ENCODE measurements around the gene CCDC28A. TPM values are rescaled to one million over a fixed set of nuclear protein-coding genes. Genes with fewer than 3 reads are reported as not detected.

Gene CCDC28A
- total RNA-seq, 4 donors from 2014 or later, result 7.9 to 28.9 (median 15.3) TPM

GRCh38 chr6:138803331-138803730 lies 29.8 kb downstream of the CCDC28A start:
- Histone ChIP-seq H3K9me3 (no peaks in the 10 kb centered on the region), H3K27me3 (no peaks in the 10 kb centered on the region), H3K4me3 (no peak overlapping the region), H3K4me1 (no peaks in the 10 kb centered on the region), H3K36me3 (no peaks in the 10 kb centered on the region), H3K27ac (no peak overlapping the region)
- intact Hi-C loops (cut with DNase I; ENCODE audit: low total_unique reads), result no loop called here
- DNase-seq, result no peak
- TF ChIP-seq CTCF (IDR thresholded peaks at IDR 0.05) (no peak), POLR2A (IDR thresholded peaks at IDR 0.05) (no peak)

- Histone ChIP-seq H3K36me3 (no peaks in the 10 kb centered on the region), H3K27me3 (no peaks in the 10 kb centered on the region), H3K4me3 (no peak overlapping the region), H3K9me3 (no peaks in the 10 kb centered on the region), H3K27ac (no peak overlapping the region), H3K4me1 (no peaks in the 10 kb centered on the region)
- intact Hi-C loops (cut with DNase I; ENCODE audit: low total_unique reads), result no loop called here
- DNase-seq, result no peak
- TF ChIP-seq POLR2A (IDR thresholded peaks at IDR 0.05), result no peak
- no peak for TF ChIP-seq CTCF (IDR thresholded peaks at IDR 0.05)
Observed at GRCh38 chr6:138803861-138804260, 30.3 kb downstream of the CCDC28A start.

- Histone ChIP-seq H3K9me3 (no peaks in the 10 kb centered on the region), H3K36me3 (no peaks in the 10 kb centered on the region), H3K4me1 (no peaks in the 10 kb centered on the region), H3K27ac (no peak overlapping the region), H3K27me3 (no peaks in the 10 kb centered on the region), H3K4me3 (no peak overlapping the region)
- TF ChIP-seq CTCF (IDR thresholded peaks at IDR 0.05) (no peak), POLR2A (IDR thresholded peaks at IDR 0.05) (no peak)
- intact Hi-C loops (cut with DNase I; ENCODE audit: low total_unique reads), result no loop called here
- DNase-seq, result no peak
Observed at GRCh38 chr6:138805016-138805765, 31.6 kb downstream of the CCDC28A start.

GRCh38 chr6:138806889-138807288 lies 33.3 kb downstream of the CCDC28A start:
- no peak for TF ChIP-seq POLR2A (IDR thresholded peaks at IDR 0.05)
- no peak for TF ChIP-seq CTCF (IDR thresholded peaks at IDR 0.05)
- H3K4me1 ChIP-seq, result no peaks in the 10 kb centered on the region
- H3K27me3 ChIP-seq, result no peaks in the 10 kb centered on the region
- no peaks in the 10 kb centered on the region for H3K9me3 ChIP-seq
- DNase-seq, result no peak
- intact Hi-C loops (cut with DNase I; ENCODE audit: low total_unique reads), result no loop called here
- no peak overlapping the region for H3K27ac ChIP-seq
- no peak overlapping the region for H3K4me3 ChIP-seq
- no peaks in the 10 kb centered on the region for H3K36me3 ChIP-seq

GRCh38 chr6:138809677-138810076 lies 36.1 kb downstream of the CCDC28A start:
- Histone ChIP-seq H3K9me3 (no peaks in the 10 kb centered on the region), H3K36me3 (no peaks in the 10 kb centered on the region), H3K27ac (no peak overlapping the region), H3K27me3 (no peaks in the 10 kb centered on the region), H3K4me1 (no peaks in the 10 kb centered on the region), H3K4me3 (no peak overlapping the region)
- DNase-seq, result no peak
- TF ChIP-seq POLR2A (IDR thresholded peaks at IDR 0.05) (no peak), CTCF (IDR thresholded peaks at IDR 0.05) (no peak)
- intact Hi-C loops (cut with DNase I; ENCODE audit: low total_unique reads), result loop anchor here (10.0 kb wide), 1 partner anchor 555 kb away; no protein-coding TSS in a partner anchor
